SK-N-SH treated with all-trans-retinoic acid at 6 μM for 48 hours (cell line): ENCODE data around the gene COL26A1.

ENCODE experiments used
- ATAC-seq: fragments of 200-7000 bp; cut with Tn5 transposase; 3 replicates; pipeline ENCODE4 v1.9.1; 2020; ENCODE audit warnings: mild to moderate bottlenecking, moderate library complexity
- ARNTL ChIP-seq: fragments of 450-650 bp; formaldehyde crosslinking; IDR thresholded peaks from 2 replicates; pipeline ENCODE4 v1.5.0; 2020; ENCODE audit warnings: low read depth, mild to moderate bottlenecking, moderate library complexity, borderline replicate concordance
- BACH2 ChIP-seq: fragments of 250-450 bp; sonication (Bioruptor Pico); IDR thresholded peaks from 2 replicates; pipeline ENCODE4 v1.9.0; 2021; ENCODE audit warnings: mild to moderate bottlenecking, borderline replicate concordance
- CREB5 ChIP-seq: fragments of 250-450 bp; sonication (Bioruptor Pico); IDR thresholded peaks from 2 replicates; pipeline ENCODE4 v1.5.1; 2020; ENCODE audit warnings: low read depth, mild to moderate bottlenecking, moderate library complexity
- CSDC2 ChIP-seq: fragments of 250-450 bp; sonication (Bioruptor Pico); IDR thresholded peaks from 2 replicates; pipeline ENCODE4 v1.5.0; 2020; ENCODE audit warnings: mild to moderate bottlenecking, moderate library complexity
- CSRNP3 ChIP-seq: fragments of 250-450 bp; sonication (Bioruptor Pico); IDR thresholded peaks from 2 replicates; pipeline ENCODE4 v1.5.1; 2021; ENCODE audit warnings: mild to moderate bottlenecking, moderate library complexity
- GLIS3 ChIP-seq: fragments of 250-450 bp; sonication (Bioruptor Pico); IDR thresholded peaks from 2 replicates; pipeline ENCODE4 v1.5.0; 2020; ENCODE audit warnings: mild to moderate bottlenecking, moderate library complexity
- ISL1 ChIP-seq: fragments of 250-450 bp; sonication (Bioruptor Pico); IDR thresholded peaks from 2 replicates; pipeline ENCODE4 v2.1.2; 2022; ENCODE audit warnings: mild to moderate bottlenecking, moderate library complexity
- OSR1 ChIP-seq: fragments of 250-450 bp; sonication (Bioruptor Pico); IDR thresholded peaks from 2 replicates; pipeline ENCODE4 v1.8.0; 2022; ENCODE audit warnings: moderate library complexity, mild to moderate bottlenecking, inconsistent platforms
- PATZ1 ChIP-seq: fragments of 250-450 bp; sonication (Bioruptor Pico); IDR thresholded peaks from 2 replicates; pipeline ENCODE4 v1.8.0; 2020; ENCODE audit warnings: mild to moderate bottlenecking, moderate library complexity, borderline replicate concordance
- PPARA ChIP-seq: fragments of 250-450 bp; sonication (Bioruptor Pico); IDR thresholded peaks from 2 replicates; pipeline ENCODE4 v1.5.0; 2020; ENCODE audit warnings: mild to moderate bottlenecking, borderline replicate concordance
- RARB ChIP-seq: fragments of 250-450 bp; sonication (Bioruptor Pico); IDR thresholded peaks from 2 replicates; pipeline ENCODE4 v1.8.0; 2021; ENCODE audit warnings: mild to moderate bottlenecking, moderate library complexity
- SNAI2 ChIP-seq: fragments of 250-450 bp; sonication (Bioruptor Pico); IDR thresholded peaks from 2 replicates; pipeline ENCODE4 v1.5.0; 2020; ENCODE audit warnings: mild to moderate bottlenecking, moderate library complexity
- TCF4 ChIP-seq: fragments of 250-450 bp; sonication (Bioruptor Pico); IDR thresholded peaks from 2 replicates; pipeline ENCODE4 v1.8.0; 2021; ENCODE audit warnings: mild to moderate bottlenecking, moderate library complexity, borderline replicate concordance
- TOX ChIP-seq: fragments of 250-450 bp; sonication (Bioruptor Pico); IDR thresholded peaks from 2 replicates; pipeline ENCODE4 v1.8.0; 2021; ENCODE audit warnings: mild to moderate bottlenecking, moderate library complexity, borderline replicate concordance
- TSHZ2 ChIP-seq: fragments of 250-450 bp; sonication (Bioruptor Pico); IDR thresholded peaks from 2 replicates; pipeline ENCODE4 v1.5.0; 2020; ENCODE audit warnings: mild to moderate bottlenecking, moderate library complexity
- ZC3H10 ChIP-seq: fragments of 250-450 bp; sonication (Bioruptor Pico); IDR thresholded peaks from 2 replicates; pipeline ENCODE4 v1.5.1; 2021; ENCODE audit warnings: mild to moderate bottlenecking, moderate library complexity
- ZFP3 ChIP-seq: fragments of 250-450 bp; sonication (Bioruptor Pico); IDR thresholded peaks from 2 replicates; pipeline ENCODE4 v1.5.0; 2020; ENCODE audit warnings: mild to moderate bottlenecking, moderate library complexity
- ZFP30 ChIP-seq: fragments of 450-650 bp; formaldehyde crosslinking; IDR thresholded peaks from 2 replicates; pipeline ENCODE4 v1.5.0; 2022; ENCODE audit warnings: mild to moderate bottlenecking, moderate library complexity
- ZNF565 ChIP-seq: fragments of 450-650 bp; formaldehyde crosslinking; conservative IDR thresholded peaks from 2 replicates; pipeline ENCODE4 v1.5.0; 2020; ENCODE audit warnings: low read depth, mild to moderate bottlenecking, moderate library complexity
- ZNF70 ChIP-seq: fragments of 450-650 bp; formaldehyde crosslinking; IDR thresholded peaks from 2 replicates; pipeline ENCODE4 v1.5.0; 2020; ENCODE audit warnings: mild to moderate bottlenecking, moderate library complexity
- ZNF8 ChIP-seq: fragments of 450-650 bp; formaldehyde crosslinking; IDR thresholded peaks from 2 replicates; pipeline ENCODE4 v1.5.0; 2020; ENCODE audit warnings: mild to moderate bottlenecking, moderate library complexity

The COL26A1 gene

GRCh38 chr7:101507327-101507726 lies 144.7 kb downstream of the COL26A1 start:
- no peak for TF ChIP-seq CSDC2 (CRISPR knock-in tag)
- TF ChIP-seq OSR1 (CRISPR knock-in tag), result no peak
- no peak for TF ChIP-seq TSHZ2 (CRISPR knock-in tag)
- no peak for TF ChIP-seq ARNTL (CRISPR knock-in tag)
- no peak for TF ChIP-seq GLIS3
- no peak for TF ChIP-seq PATZ1 (CRISPR knock-in tag)
- TF ChIP-seq ZFP30 (CRISPR knock-in tag), result no peak
- no peak for TF ChIP-seq ZNF70 (CRISPR knock-in tag)
- no peak for TF ChIP-seq ZNF565 (CRISPR knock-in tag)
- TF ChIP-seq CREB5 (CRISPR knock-in tag), result no peak
- TF ChIP-seq ZC3H10 (CRISPR knock-in tag), result no peak
- TF ChIP-seq RARB, result no peak
- TF ChIP-seq ZNF8 (CRISPR knock-in tag), result no peak
- no peak for TF ChIP-seq SNAI2
- no peak for TF ChIP-seq PPARA
- no peak for TF ChIP-seq ISL1 (CRISPR knock-in tag)
- TF ChIP-seq TOX (CRISPR knock-in tag), result no peak
- no peak for TF ChIP-seq ZFP3 (CRISPR knock-in tag)
- no peak for TF ChIP-seq BACH2 (CRISPR knock-in tag)
- ATAC-seq, result no peak

- ATAC-seq, result peak; percentile 67
- TF ChIP-seq BACH2 (CRISPR knock-in tag), result no peak
- TF ChIP-seq TCF4 (CRISPR knock-in tag), result 0 out of 2 replicates have a peak, but pooled peaks have one; percentile 15
- no peak for TF ChIP-seq CSDC2 (CRISPR knock-in tag)
Measured at GRCh38 chr7:101507791-101508252, 145.1 kb downstream of the COL26A1 start.

GRCh38 chr7:101510297-101510696 lies 147.6 kb downstream of the COL26A1 start:
- no peak for ATAC-seq
- TF ChIP-seq PPARA (no peak), TCF4 (CRISPR knock-in tag) (no peak), ARNTL (CRISPR knock-in tag) (no peak), TOX (CRISPR knock-in tag) (no peak), CREB5 (CRISPR knock-in tag) (no peak), ZC3H10 (CRISPR knock-in tag) (no peak), SNAI2 (no peak), ZNF565 (CRISPR knock-in tag) (no peak), RARB (no peak), GLIS3 (no peak), ISL1 (CRISPR knock-in tag) (no peak), OSR1 (CRISPR knock-in tag) (no peak), CSDC2 (CRISPR knock-in tag) (no peak)

GRCh38 chr7:101511965-101512364 lies 149.3 kb downstream of the COL26A1 start:
- TF ChIP-seq OSR1 (CRISPR knock-in tag) (no peak), ZNF70 (CRISPR knock-in tag) (no peak), PPARA (no peak), RARB (no peak), ZFP3 (CRISPR knock-in tag) (no peak), ARNTL (CRISPR knock-in tag) (no peak), TSHZ2 (CRISPR knock-in tag) (no peak), ZFP30 (CRISPR knock-in tag) (no peak), BACH2 (CRISPR knock-in tag) (no peak), CSRNP3 (CRISPR knock-in tag) (no peak)
- no peak for ATAC-seq
